ENCODE measurements around the gene GRIN2C. TPM values are rescaled to one million over a fixed set of nuclear protein-coding genes. Genes with fewer than 3 reads are reported as not detected.

GRIN2C gene
- total RNA-seq, 1 donor from 2014 or later: 0.74 TPM

- no peaks in the 10 kb centered on the region for H3K4me1 Mint-ChIP-seq (ENCODE audit: unreplicated experiment)
- H3K36me3 Mint-ChIP-seq (ENCODE audit: low read depth, unreplicated experiment): peaks cover 50% of the 10 kb centered on the region
- H3K4me3 Mint-ChIP-seq (ENCODE audit: unreplicated experiment): no peak overlapping the region
- peaks cover 5% of the 10 kb centered on the region for H3K27me3 Mint-ChIP-seq (ENCODE audit: unreplicated experiment)
- TF ChIP-seq CTCF (IDR thresholded peaks at IDR 0.05; ENCODE audit: unreplicated experiment): no peak
- no peak for DNase-seq (ENCODE audit: low spot score)
- H3K9me3 Mint-ChIP-seq (ENCODE audit: unreplicated experiment): no peaks in the 10 kb centered on the region
- no peak overlapping the region for H3K27ac Mint-ChIP-seq (ENCODE audit: unreplicated experiment)
These were observed 61.9 kb downstream of the GRIN2C start for GRCh38 chr17:74797824-74798223.

GRCh38 chr17:74796866-74797265 is 62.8 kb downstream of the GRIN2C start:
- no peak for DNase-seq (ENCODE audit: low spot score)
- no peaks in the 10 kb centered on the region for H3K4me1 Mint-ChIP-seq (ENCODE audit: unreplicated experiment)
- no peak overlapping the region for H3K4me3 Mint-ChIP-seq (ENCODE audit: unreplicated experiment)
- peaks cover 50% of the 10 kb centered on the region for H3K36me3 Mint-ChIP-seq (ENCODE audit: low read depth, unreplicated experiment)
- TF ChIP-seq CTCF (IDR thresholded peaks at IDR 0.05; ENCODE audit: unreplicated experiment): no peak
- H3K9me3 Mint-ChIP-seq (ENCODE audit: unreplicated experiment): no peaks in the 10 kb centered on the region
- peak overlapping the region; percentile 42 for H3K27ac Mint-ChIP-seq (ENCODE audit: unreplicated experiment)
- H3K27me3 Mint-ChIP-seq (ENCODE audit: unreplicated experiment): peaks cover 5% of the 10 kb centered on the region

- DNase-seq (ENCODE audit: low spot score): no peak
- Mint-ChIP-seq H3K27me3 (ENCODE audit: unreplicated experiment) (peaks cover 5% of the 10 kb centered on the region), H3K27ac (ENCODE audit: unreplicated experiment) (no peak overlapping the region), H3K9me3 (ENCODE audit: unreplicated experiment) (no peaks in the 10 kb centered on the region), H3K4me1 (ENCODE audit: unreplicated experiment) (no peaks in the 10 kb centered on the region), H3K4me3 (ENCODE audit: unreplicated experiment) (peak overlapping the region; percentile 50), H3K36me3 (ENCODE audit: low read depth, unreplicated experiment) (peaks cover 44% of the 10 kb centered on the region)
- TF ChIP-seq CTCF (IDR thresholded peaks at IDR 0.05; ENCODE audit: unreplicated experiment): no peak
These were observed 63.5 kb downstream of the GRIN2C start for GRCh38 chr17:74796211-74796610.

GRCh38 chr17:74795327-74796020 is 64.2 kb downstream of the GRIN2C start:
- DNase-seq (ENCODE audit: low spot score): no peak
- TF ChIP-seq CTCF (IDR thresholded peaks at IDR 0.05; ENCODE audit: unreplicated experiment): no peak
- peaks cover 40% of the 10 kb centered on the region for H3K36me3 Mint-ChIP-seq (ENCODE audit: low read depth, unreplicated experiment)

GRCh38 chr17:74792586-74793105 is 67.0 kb downstream of the GRIN2C start:
- Mint-ChIP-seq H3K27me3 (ENCODE audit: unreplicated experiment) (peaks cover 7% of the 10 kb centered on the region), H3K27ac (ENCODE audit: unreplicated experiment) (no peak overlapping the region), H3K9me3 (ENCODE audit: unreplicated experiment) (no peaks in the 10 kb centered on the region), H3K36me3 (ENCODE audit: low read depth, unreplicated experiment) (peaks cover 35% of the 10 kb centered on the region), H3K4me1 (ENCODE audit: unreplicated experiment) (peaks cover 10% of the 10 kb centered on the region), H3K4me3 (ENCODE audit: unreplicated experiment) (peak overlapping the region; percentile 31)
- DNase-seq (ENCODE audit: low spot score): no peak
- TF ChIP-seq CTCF (IDR thresholded peaks at IDR 0.05; ENCODE audit: unreplicated experiment): no peak

More at GRCh38 chr17:74795327-74796020, 64.2 kb downstream of the GRIN2C start:
- Mint-ChIP-seq H3K4me3 (ENCODE audit: unreplicated experiment) (peak overlapping the region; percentile 50), H3K4me1 (ENCODE audit: unreplicated experiment) (peaks cover 4% of the 10 kb centered on the region), H3K27me3 (ENCODE audit: unreplicated experiment) (peaks cover 6% of the 10 kb centered on the region), H3K9me3 (ENCODE audit: unreplicated experiment) (no peaks in the 10 kb centered on the region), H3K27ac (ENCODE audit: unreplicated experiment) (no peak overlapping the region)
